Smooth muscle cell of the brain vasculature (primary cell): ENCODE measurements around the gene ACTR8.
A peak's percentile ranks its signal among the peaks of the same experiment; 100 is the strongest.
"Not testable (repeated sequence)": the region's sequence is repeated elsewhere in the genome, so short reads cannot be mapped to it uniquely, and the experiment has no call there.

Experiments used
- DNase-seq: peaks from one replicate; pipeline ENCODE4 v3.0.0-alpha.2; 2012; ENCODE audit warnings: low read depth, low spot score

The ACTR8 gene, protein sequence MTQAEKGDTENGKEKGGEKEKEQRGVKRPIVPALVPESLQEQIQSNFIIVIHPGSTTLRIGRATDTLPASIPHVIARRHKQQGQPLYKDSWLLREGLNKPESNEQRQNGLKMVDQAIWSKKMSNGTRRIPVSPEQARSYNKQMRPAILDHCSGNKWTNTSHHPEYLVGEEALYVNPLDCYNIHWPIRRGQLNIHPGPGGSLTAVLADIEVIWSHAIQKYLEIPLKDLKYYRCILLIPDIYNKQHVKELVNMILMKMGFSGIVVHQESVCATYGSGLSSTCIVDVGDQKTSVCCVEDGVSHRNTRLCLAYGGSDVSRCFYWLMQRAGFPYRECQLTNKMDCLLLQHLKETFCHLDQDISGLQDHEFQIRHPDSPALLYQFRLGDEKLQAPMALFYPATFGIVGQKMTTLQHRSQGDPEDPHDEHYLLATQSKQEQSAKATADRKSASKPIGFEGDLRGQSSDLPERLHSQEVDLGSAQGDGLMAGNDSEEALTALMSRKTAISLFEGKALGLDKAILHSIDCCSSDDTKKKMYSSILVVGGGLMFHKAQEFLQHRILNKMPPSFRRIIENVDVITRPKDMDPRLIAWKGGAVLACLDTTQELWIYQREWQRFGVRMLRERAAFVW

DNA sequence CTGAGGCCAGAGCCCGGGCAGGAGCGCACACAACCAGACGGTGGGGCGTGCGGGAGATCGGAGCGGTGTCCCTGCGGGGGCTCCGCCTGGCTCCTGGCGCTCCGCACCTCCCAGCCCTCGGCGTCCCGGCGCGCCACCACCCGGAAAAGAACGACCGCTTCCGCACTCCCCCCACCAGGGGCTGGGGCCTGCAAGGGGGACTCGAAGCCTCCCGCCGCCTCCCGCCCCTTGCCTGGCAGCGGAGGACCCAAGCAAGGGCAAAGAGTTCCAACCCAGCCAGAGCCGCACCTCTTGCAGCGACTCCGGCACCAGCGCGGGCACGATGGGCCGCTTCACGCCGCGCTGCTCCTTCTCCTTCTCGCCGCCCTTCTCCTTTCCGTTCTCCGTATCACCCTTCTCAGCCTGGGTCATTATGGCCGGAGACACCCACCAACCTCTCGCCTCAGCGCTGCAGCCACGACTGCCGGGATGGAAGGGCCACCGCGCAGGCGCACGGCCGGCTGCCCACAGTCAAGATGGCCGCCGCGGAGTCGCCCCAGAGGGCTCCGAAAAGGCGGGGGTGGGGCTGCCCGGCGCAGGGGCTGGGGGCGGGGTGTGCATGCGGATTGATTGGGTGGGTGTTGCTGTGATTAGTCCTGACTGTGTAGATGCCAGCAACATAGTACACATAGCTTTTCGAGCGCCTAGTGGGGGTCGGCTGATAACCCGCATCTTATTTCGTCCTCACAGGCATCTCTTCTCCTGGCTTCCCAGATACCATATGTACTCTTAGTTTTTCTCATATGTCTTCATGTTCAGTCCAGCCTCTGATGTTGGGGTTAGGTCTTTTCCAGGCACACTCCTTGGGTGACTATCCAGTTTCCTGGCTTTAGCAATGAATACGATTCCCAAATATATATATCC, at the start of gene ACTR8:
TSS of gene ACTR8 (minus strand) at position 462 of the 903 bp plus-strand sequence. CDS start at position 411, 51 bp downstream.
- DNase-seq = peak; percentile 51

DNA sequence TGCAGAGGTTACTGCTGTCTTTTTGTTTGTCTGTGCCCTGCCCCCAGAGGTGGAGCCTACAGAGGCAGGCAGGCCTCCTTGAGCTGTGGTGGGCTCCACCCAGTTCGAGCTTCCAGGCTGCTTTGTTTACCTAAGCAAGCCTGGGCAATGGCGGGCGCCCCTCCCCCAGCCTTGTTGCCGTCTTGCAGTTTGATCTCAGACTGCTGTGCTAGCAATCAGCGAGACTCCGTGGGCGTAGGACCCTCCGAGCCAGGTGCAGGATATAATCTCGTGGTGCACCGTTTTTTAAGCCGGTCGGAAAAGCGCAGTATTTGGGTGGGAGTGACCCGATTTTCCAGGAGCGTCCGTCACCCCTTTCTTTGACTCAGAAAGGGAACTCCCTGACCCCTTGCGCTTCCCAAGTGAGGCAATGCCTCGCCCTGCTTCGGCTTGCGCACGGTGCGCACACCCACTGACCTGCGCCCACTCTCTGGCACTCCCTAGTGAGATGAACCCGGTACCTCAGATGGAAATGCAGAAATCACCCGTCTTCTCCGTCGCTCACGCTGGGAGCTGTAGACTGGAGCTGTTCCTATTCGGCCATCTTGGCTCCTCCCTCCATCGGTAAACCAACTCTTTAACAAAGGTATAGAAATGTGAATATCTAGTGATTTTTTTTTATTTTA, 45.4 kb upstream of the ACTR8 start:
- DNase-seq = not testable (repeated sequence)

DNA sequence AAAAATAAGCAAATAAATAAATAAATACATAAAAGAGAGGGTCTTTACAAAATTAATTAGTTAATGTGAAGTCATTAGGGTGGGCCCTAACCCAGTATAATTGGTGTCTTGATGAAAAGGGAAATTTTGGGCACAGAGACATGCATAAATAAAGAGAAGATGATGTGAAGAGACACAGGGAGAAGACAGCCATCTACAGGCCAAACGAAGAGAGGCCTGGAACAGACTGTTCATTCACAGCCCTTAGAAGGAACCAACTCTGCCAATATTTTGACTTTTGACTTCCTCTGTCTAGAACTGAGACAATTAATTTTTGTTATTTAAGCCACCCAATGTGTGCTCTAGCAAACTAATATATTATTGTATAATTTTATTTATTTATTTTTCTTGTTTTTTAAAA, 39.3 kb upstream of the ACTR8 start:
- no peak for DNase-seq

DNA sequence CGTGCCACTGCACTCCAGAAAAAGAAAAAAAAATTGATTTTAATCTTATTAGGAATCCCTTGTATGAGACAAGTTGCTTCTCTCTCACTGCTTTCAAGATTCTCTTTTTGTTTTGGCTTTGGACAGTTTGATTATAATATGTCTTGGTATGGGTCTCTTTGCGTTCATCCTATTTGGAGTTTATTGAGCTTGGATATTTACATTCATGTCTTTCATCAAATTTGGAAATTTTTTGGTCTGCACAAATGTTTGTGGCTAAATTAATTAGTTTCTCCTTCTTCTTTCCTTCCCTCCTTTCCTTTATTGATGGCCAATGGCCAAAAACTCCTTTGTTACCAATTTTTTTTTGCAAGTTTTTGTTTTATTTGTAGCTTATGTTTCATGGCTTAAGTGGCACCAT, 37.8 kb upstream of the ACTR8 start:
- DNase-seq = no peak

DNA sequence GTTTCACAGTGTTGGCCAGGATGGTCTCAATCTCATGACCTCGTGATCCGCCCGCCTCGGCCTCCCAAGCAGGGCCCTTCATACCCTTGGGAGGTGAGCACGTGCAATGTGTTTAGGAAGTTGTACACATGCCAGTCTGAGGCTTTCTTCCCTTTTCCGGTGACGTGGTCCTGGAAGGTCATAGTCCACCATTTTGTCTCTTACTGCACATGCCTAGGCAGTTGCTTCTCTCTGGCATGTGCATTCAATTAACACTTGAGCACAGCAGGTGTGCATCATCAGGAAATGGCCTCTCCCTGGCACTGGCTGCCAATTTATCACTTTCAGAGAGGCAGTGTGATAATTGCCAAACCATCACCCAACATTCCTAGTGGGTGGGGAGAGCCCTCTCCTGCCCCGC, 31.4 kb upstream of the ACTR8 start:
- no peak for DNase-seq

DNA sequence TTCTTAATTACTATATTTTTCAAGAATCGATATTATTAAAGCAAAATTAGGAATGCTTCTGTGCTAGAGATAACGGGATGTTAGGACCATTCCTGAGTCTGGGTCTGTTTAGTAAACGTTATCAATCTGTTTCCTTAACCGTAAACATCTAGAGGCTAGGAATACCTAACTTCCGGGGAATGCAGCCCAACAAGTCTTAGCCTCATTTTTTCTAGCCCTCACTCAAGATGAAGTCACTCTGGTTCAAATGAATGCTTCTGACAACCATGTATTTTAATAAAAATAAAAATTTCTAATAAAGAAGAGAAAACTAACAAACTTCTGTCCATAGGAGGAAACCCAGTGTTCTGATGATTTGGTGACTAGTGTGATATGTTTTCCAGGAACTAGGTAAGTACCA, 20.8 kb upstream of the ACTR8 start:
- no peak for DNase-seq

DNA sequence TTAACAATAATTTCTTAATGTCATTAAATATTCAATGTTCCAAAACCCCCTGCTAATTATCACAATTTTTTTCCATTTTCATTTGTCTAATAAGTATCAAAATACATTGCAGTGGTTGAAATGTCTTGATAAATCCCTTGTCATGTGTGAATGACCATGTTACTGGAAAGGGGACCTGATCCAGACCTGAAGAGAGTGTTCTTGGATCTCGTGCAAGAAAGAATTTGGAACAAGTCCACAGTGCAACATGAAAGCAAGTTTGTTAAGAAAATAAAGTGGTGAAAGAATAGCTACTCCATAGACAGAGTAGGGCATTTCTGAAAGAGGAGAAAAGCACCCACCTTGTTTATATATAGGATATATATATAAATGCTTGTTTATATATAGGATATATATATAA, 20.1 kb upstream of the ACTR8 start:
- no peak for DNase-seq

DNA sequence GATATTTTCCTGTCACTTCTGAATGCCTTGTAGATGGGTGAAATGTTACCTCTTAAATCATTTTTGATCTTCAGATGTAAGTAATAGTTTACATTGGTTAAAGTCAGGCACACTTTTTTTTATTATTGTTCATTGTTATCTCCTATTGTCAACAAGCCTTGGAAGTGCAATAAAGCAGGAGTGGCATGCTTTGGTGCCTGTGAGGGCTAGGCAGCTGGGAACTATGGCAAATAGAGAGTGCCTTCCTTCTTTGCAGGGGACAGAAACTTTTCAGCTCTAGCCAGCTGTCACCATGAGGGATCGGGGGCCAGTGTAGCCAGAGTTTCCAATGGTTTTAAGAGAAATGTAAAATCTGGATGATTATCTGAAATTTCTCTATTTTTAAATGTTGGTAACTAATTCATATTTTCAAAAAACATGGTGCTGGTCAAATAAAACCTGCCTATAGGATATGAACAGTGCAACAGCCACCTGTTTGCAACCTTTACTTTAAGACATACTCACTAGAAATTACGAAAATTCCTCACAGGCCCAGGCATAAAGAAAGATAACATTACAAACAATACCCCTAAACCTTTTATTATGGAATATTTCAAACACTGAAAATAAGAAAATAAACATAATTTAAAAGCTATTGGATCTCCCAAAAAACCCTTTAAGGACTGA, 18.8 kb upstream of the ACTR8 start:
- no peak for DNase-seq

DNA sequence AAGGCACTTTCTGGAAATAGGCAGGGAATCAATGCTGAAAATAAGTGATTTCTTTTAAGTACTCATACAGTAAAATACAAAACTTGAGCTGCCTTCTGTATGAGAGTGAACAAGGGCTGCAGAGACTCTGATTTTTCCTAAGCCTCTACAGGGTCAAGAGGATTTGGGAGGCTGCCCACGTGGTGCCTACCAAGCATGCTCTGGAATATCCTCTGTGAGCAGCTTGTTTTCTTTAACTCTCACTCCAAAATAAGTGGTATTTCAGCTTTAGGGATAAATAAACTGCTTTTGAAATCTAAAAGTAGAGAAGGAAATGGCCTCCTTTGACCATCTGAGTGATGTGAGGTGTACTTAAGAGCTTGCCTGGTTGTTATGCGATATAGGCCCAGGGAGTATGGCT, 17.8 kb upstream of the ACTR8 start:
- no peak for DNase-seq

DNA sequence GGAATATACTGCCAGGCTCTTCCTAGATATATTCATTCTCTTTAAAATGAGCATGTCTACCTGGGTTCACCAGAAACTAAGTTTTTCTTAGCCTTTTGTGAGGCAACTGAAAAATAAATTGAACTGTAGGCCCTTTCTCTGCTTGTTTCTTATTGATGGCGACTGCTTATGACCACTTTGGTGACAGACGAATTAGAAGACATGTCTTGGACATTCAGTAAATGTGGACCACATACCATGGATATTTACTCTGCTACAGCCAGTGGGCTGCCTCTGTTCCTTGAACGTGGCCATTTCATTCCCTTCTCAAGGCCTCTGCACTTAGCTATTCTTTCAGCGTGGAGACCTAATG, 10.3 kb upstream of the ACTR8 start:
- DNase-seq = no peak

DNA sequence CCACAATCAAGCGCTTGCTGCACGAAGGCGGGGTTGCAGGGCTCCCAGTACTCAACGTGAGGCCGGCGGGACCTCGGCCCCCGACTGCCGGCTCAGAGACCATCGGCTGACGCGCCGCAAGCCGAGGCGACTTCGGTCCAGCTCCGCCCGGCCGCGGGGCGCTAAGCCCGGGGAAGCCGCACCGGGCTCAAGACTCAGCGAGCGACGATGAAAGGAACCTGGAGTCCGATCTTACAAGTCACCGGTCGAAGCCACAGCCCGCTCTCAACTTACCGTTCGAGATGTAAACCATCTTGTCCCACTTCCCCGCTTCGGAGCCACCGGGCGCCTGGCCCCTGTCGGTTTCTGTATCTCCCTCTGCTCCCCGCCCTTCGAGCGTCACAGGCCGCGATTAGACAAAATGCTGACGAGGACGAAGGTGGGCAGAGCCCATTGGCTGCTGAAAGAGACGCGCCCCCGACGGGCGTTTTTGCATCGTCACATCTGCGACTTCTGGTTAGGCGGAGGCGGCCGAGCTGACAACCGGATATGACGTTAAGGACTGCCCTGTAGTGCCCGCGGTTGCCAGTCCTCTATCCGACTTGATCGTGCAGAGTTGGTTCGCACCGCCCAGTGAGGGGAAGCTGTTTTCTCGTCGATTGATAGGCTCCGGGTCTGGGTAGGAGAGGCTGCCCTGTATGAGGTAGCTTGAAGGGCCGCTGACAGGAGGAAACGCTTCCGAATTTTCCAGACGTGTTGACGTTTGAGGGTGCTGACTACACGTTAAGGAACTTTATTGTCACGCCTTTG, 9.7 kb upstream of the ACTR8 start, which contains the start of gene SELENOK:
TSS of gene SELENOK (minus strand) at position 363 of the 789 bp plus-strand sequence.
- peak; percentile 97 for DNase-seq

DNA sequence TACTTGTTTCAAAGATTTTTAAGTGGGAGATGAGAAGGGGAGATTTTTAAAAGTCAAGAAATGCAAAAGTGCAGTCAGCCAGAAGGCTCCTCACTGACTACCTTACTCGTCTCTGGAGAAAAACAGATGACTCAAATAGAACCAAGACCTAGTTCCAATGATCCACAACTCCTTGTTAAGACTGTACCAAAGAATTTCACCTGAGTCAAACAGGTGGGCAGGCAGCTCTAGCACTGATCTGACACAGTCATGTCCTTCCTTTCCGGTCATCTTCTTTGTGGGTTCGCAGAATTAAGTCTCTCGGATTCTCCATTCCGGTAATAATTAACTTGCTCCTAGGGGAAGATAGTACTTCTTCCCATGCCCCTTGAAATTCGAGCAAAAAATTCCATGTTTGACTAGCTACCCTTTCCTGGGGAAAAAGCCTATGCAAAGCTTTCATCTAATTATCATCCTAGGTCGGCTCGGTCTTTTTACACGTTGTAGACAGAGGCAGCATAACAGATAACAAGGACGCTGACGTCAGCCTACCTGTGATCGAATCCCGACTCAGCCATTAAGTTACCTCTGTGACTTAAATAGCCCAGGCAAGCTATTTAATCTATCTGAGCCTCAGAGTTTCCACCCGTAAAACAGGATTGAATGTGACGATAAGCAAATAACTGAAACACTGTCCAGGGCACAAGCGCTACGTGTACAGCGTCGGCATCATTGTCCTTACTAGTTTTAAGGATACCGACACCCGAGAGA, 8.9 kb upstream of the ACTR8 start:
- no peak for DNase-seq

DNA sequence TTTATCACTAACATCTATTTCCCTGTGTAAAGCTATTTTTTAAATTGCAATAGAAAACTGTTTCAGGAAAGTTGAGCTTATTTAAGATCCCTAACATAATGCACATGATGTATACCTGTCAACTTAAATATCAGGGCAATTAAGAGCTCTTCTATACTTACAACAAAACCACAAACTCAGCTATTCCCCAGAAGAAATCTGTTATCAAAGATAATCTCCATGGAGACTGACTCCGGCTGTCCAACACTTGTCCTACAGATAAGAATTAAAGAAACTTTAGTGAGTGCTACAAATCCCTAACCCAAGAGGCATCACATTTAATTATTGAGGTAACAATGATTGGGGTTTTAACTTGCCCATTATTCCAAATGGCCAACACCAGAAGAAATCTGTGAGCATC, 6.3 kb upstream of the ACTR8 start:
- no peak for DNase-seq

DNA sequence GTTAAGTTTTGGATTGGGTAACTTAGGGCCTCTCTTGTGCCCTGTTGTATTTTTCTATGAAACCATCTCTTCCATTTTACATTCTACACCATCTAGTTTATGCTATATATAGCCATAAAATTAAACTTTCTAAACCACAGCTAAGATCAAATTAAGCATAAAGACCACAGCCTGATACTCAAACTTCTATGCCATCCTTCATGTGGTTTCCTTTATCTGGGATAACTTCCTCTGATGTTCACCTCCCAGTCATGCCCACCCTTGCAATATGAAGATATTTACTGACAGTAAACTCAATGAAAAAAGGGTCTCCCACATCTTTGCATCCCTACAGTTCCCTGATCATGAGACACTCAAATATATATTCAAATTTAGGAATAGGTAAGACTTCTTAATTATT, 5.5 kb upstream of the ACTR8 start:
- no peak for DNase-seq

DNA sequence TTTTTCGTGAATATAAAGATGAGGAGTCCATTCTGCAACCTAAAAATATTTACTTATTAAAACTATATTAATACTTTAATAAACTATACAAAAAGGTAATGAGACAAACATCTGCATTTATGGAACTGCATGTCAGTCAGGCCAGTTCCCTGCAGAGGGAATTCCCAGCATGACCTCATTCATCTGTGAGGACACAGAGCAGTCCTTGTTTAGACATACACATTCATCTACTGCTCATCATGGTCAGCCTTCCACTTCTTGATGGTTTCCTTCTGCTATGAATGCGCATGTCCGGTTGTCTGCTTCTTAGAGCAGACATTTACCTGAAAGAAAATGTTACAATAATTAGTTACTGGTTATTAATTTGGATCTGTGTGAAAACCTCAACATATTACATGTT, 3.3 kb upstream of the ACTR8 start:
- no peak for DNase-seq

DNA sequence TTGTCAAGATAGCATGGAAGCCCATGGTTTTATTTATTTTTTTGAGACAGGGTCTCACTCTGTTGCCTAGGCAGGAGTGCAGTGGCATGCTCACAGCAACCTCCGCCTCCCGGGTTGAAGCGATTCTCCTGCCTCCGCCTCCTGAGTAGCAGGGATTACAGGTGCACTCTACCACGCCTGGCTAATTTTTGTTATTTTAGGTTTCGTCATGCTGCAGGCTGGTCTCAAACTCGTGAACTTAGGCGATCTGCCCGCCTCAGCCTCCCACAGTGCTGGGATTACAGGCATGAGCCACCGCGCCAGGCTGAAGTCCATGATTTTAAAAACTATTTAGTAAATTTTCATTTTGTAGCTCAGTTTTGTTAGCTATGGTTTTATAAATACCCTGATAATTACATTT, 2.7 kb upstream of the ACTR8 start:
- no peak for DNase-seq

DNA sequence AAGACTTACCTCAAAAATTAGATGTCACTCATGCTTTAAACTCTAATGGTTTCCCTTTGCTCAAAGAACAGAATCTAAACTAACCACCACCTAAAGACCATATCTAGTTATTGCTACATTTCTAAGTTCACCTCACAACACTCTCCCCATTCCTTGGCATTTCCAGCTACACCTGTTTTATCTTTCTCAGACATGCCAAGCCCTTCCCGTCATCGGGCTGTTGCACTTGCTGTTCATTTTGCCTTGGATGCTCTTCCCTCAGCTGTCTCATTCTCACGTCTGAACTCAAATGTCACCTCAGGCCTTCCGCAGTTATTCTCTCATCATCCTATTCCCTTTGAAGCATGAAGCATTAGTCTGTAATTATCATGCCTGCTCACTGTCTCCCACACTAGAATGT, 1.1 kb upstream of the ACTR8 start:
- no peak for DNase-seq

DNA sequence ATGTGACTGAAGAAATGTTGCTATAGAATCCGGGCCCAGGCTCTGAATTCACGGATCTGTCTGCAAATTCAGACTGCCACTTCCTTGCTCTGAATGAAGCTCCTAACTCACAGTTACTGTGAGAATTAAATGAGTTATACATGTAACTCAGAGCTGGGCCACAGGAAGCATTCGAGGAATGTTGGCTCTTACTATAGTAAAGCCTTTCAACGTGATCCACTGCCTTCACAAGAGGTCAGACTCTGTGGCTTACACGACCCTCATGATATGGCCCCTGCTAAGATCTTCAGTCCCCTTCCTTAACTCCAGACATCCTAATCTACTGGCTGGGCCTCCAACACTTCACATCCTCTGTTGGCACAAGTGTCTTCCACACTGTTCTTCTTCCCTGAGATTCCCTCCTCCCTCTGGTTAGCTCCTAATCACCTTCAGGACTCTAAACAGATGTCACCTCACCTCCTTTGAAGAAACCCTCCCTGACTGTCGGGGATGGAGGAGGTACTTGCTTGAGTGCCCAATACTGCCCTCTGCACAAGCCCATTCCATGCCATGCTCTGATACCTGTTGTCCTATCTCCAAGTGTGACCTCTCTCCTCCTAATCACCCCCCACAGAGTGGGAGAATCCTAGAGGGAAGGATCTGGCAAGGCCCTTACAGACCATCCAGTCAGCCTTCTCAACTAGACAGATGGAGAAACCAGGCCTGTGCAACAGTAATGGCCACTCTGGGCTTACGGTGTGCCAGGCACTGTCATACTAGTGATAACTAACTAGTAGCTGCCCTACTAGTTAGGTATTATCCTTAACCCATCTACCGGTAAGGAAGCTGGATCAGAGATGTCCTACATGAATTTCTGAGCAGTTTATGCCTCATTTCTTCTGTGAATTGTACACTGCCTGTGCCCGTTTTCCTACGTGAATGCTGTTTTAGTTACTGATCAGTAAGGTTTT, 1.3 kb downstream of the ACTR8 start:
- no peak for DNase-seq
